ENCODE measurements around the gene KRT2. TPM values are rescaled to one million over a fixed set of nuclear protein-coding genes. Genes with fewer than 3 reads are reported as not detected.
A peak's percentile ranks its signal among the peaks of the same experiment; 100 is the strongest.

KRT2 gene
- total and polyA plus RNA-seq, 10 of the 15 experiments (the other 5 are each of a cell fraction or from before 2014, with no cell fraction given): 0.08 to 0.12 TPM; not detected in 8

GRCh38 chr12:52646613-52647012, 5.4 kb downstream of the KRT2 start (continued):
- no peak for TF ChIP-seq REST (IDR thresholded peaks at IDR 0.05; ENCODE audit: low read depth, low read length)
- TF ChIP-seq ZZZ3 (IDR thresholded peaks at IDR 0.05; ENCODE audit: control insufficient read depth, insufficient read length, low read depth): no peak
- no peak for TF ChIP-seq POLR2AphosphoS2 (IDR thresholded peaks at IDR 0.05; ENCODE audit: low read depth, low read length)
- no peak for TF ChIP-seq FOXK2 (IDR thresholded peaks at IDR 0.05)

- H3K27ac ChIP-seq (ENCODE audit: control insufficient read depth, insufficient read depth): no peak overlapping the region
Observed at GRCh38 chr12:52645982-52646381, 6.0 kb downstream of the KRT2 start.

More at GRCh38 chr12:52645982-52646381, 6.0 kb downstream of the KRT2 start:
- Histone ChIP-seq H3K79me2 (ENCODE audit: control insufficient read depth, insufficient read depth, low read length) (no peaks in the 10 kb centered on the region), H3K9ac (ENCODE audit: control insufficient read depth, insufficient read depth, low read length) (no peak overlapping the region), H3K4me3 (no peak overlapping the region), H3K36me3 (ENCODE audit: control insufficient read depth in 2 of 2, insufficient read depth in 2 of 2, low read length in 1 of 2) (no peaks in the 10 kb centered on the region), H3K9me3 (replicated peaks; ENCODE audit: control insufficient read depth, insufficient read depth, low read length) (no peaks in the 10 kb centered on the region), H3K4me2 (ENCODE audit: control insufficient read depth, insufficient read depth) (no peak overlapping the region), H2AFZ (ENCODE audit: control insufficient read depth, low read depth, low read length) (no peak overlapping the region), H4K20me1 (ENCODE audit: control insufficient read depth, insufficient read depth) (no peaks in the 10 kb centered on the region; the same call in 1 of the 2 replicates), H3K27me3 (replicated peaks in 1 of 2; ENCODE audit: control insufficient read depth in 2 of 2, insufficient read depth in 2 of 2, low read length in 1 of 2) (peaks cover 2 to 3% of the 10 kb centered on the region in 2 experiments; a peak in 2 of 4 replicates), H3K4me1 (ENCODE audit: control insufficient read depth, insufficient read depth, low read length) (no peaks in the 10 kb centered on the region)
- ChIA-PET RAD21 (ENCODE audit: unreplicated experiment) (no interaction called here), POLR2A (no interaction called here), CTCF (no interaction called here), SMC1A (ENCODE audit: uncharacterized antibody, unreplicated experiment) (no interaction called here)
- in situ Hi-C loops (cut with MboI) (no loop called here), intact Hi-C loops (cut with micrococcal nuclease; ENCODE audit: unreplicated experiment) (no loop called here)
- no peak for ATAC-seq
- 34% methylated on average over 4 of the region's 4 CpGs for WGBS (ENCODE audit: insufficient coverage, insufficient replicate concordance, low lambda C conversion rate, missing lambda C conversion rate)
- FAIRE-seq: no peak
- no TSS peak for BruUV-seq (replicated peaks)
- DNase-seq (ENCODE audit: low read depth, low spot score): no peak
- TF ChIP-seq GATAD2B (conservative IDR thresholded peaks at IDR 0.05; ENCODE audit: low read depth): no peak
- TF ChIP-seq RELB (IDR thresholded peaks at IDR 0.05; ENCODE audit: low read depth): no peak
- no peak for TF ChIP-seq ZBTB33 (IDR thresholded peaks at IDR 0.05)
- TF ChIP-seq SPI1 (IDR thresholded peaks at IDR 0.05; ENCODE audit: borderline replicate concordance, insufficient read depth, low read depth, low read length): peak; percentile 36; the same call in 1 of the 2 replicates
- TF ChIP-seq SRF (IDR thresholded peaks at IDR 0.05; ENCODE audit: low read depth in 2 of 2, low read length in 2 of 2): no peak

Measured in GM12878 (cell line).